ENCODE results near the gene CHST12. TPM values are rescaled to one million over a fixed set of nuclear protein-coding genes. Genes with fewer than 3 reads are reported as not detected.

Gene CHST12
- total RNA-seq, 2 experiments from 2014 or later: 3.9 to 43.4 TPM

GRCh38 chr7:2425749-2426148 is 22.3 kb downstream of the CHST12 start:
- TF ChIP-seq EZH2phosphoT487 (IDR thresholded peaks at IDR 0.05; ENCODE audit: borderline replicate concordance, low read depth, low read length) (no peak), CTCF (conservative IDR thresholded peaks at IDR 0.05; ENCODE audit: low read length) (no peak)
- intact Hi-C loops (cut with micrococcal nuclease; ENCODE audit: unreplicated experiment): loop anchor here (1.0 kb wide), 1 partner anchor 19 kb away; no protein-coding TSS in a partner anchor
- H3K79me2 ChIP-seq (ENCODE audit: insufficient read depth, low read depth, low read length): no peaks in the 10 kb centered on the region
- H2AFZ ChIP-seq (ENCODE audit: low read length): no peak overlapping the region
- H3K36me3 ChIP-seq (ENCODE audit: insufficient read depth, low read length): no peaks in the 10 kb centered on the region
- peaks cover 13% of the 10 kb centered on the region for H3K4me1 ChIP-seq (ENCODE audit: insufficient read depth, low read length, poor library complexity, severe bottlenecking)
- H3K9me2 ChIP-seq (ENCODE audit: insufficient read depth, low read length): no peaks in the 10 kb centered on the region
- DNase-seq (ENCODE audit: low spot score): peak; percentile 29
- no peak overlapping the region for H3K27ac ChIP-seq (ENCODE audit: low read depth, low read length, poor library complexity, severe bottlenecking)
- BruUV-seq (replicated peaks): no TSS peak
- ChIA-PET POLR2A (interaction anchor here (0.6 to 1.7 kb wide), 4 partner anchors 13 to 141 kb away, joined by 3 to 8 read pairs (median 4); no protein-coding TSS in a partner anchor), CTCF (ENCODE audit: unreplicated experiment) (interaction anchor here (0.6 kb wide), 1 partner anchor 216 kb away, joined by 4 read pairs; no protein-coding TSS in a partner anchor)
- peak overlapping the region; percentile 53 for H3K4me2 ChIP-seq (ENCODE audit: low read length)
- H4K20me1 ChIP-seq (ENCODE audit: insufficient read depth, low read length): no peaks in the 10 kb centered on the region
- H3K9me3 ChIP-seq (ENCODE audit: low read length): no peaks in the 10 kb centered on the region
- no peak overlapping the region for H3K4me3 ChIP-seq (ENCODE audit: low read depth, low read length, poor library complexity, severe bottlenecking)

- no peak overlapping the region for H2AFZ ChIP-seq (ENCODE audit: low read length)
- H4K20me1 ChIP-seq (ENCODE audit: insufficient read depth, low read length): no peaks in the 10 kb centered on the region
- no peaks in the 10 kb centered on the region for H3K9me3 ChIP-seq (ENCODE audit: low read length)
- BruUV-seq (replicated peaks): no TSS peak
- intact Hi-C loops (cut with micrococcal nuclease; ENCODE audit: unreplicated experiment): loop anchor here (1.0 kb wide), 1 partner anchor 27 kb away; no protein-coding TSS in a partner anchor
- H3K9me2 ChIP-seq (ENCODE audit: insufficient read depth, low read length): no peaks in the 10 kb centered on the region
- ChIA-PET POLR2A (interaction anchor here (0.6 to 1.0 kb wide), 2 partner anchors 10 to 23 kb away, joined by 4 to 5 read pairs; no protein-coding TSS in a partner anchor), CTCF (ENCODE audit: unreplicated experiment) (interaction anchor here (0.6 kb wide), 1 partner anchor 1319 kb away, joined by 4 read pairs; no protein-coding TSS in a partner anchor)
- H3K36me3 ChIP-seq (ENCODE audit: insufficient read depth, low read length): peaks cover 6% of the 10 kb centered on the region; the same call in 1 of the 2 replicates
- TF ChIP-seq EZH2phosphoT487 (IDR thresholded peaks at IDR 0.05; ENCODE audit: borderline replicate concordance, low read depth, low read length) (no peak), CTCF (conservative IDR thresholded peaks at IDR 0.05; ENCODE audit: low read length) (peak; percentile 78)
- H3K27ac ChIP-seq (ENCODE audit: low read depth, low read length, poor library complexity, severe bottlenecking): no peak overlapping the region
- peak; percentile 26 for DNase-seq (ENCODE audit: low spot score)
- no peak overlapping the region for H3K4me2 ChIP-seq (ENCODE audit: low read length)
- no peak overlapping the region for H3K4me3 ChIP-seq (ENCODE audit: low read depth, low read length, poor library complexity, severe bottlenecking)
- no peaks in the 10 kb centered on the region for H3K4me1 ChIP-seq (ENCODE audit: insufficient read depth, low read length, poor library complexity, severe bottlenecking)
- no peaks in the 10 kb centered on the region for H3K79me2 ChIP-seq (ENCODE audit: insufficient read depth, low read depth, low read length)
These were observed 28.0 kb downstream of the CHST12 start for GRCh38 chr7:2431260-2431867.
